CD4-positive, alpha-beta T cell (primary cell): ENCODE results near the gene PKNOX2. TPM values are rescaled to one million over a fixed set of nuclear protein-coding genes. Genes with fewer than 3 reads are reported as not detected.

Experiments used
- ATAC-seq: fragments of 200-7000 bp; cut with Tn5 transposase; one replicate; pipeline ENCODE4 v1.10.0; 2022; ENCODE audit warnings: mild to moderate bottlenecking; ENCODE audit not compliant: poor library complexity
- CTCF ChIA-PET: fragments of 350-600 bp; sonication (Branson Sonifier 250); formaldehyde crosslinking; loops from one replicate; lab custom pipeline; 2021; ENCODE audit warnings: antibody characterized with exemption, inconsistent platforms; lab: Charles Lee
- POLR2A ChIA-PET: fragments of 350-600 bp; sonication (Branson Sonifier 250); formaldehyde crosslinking; loops from one replicate; lab custom pipeline; 2021; ENCODE audit warnings: antibody characterized with exemption, inconsistent platforms; lab: Charles Lee
- DNase-seq, 14 experiments: peaks; one replicate each; pipeline ENCODE4 v3.0.0-alpha.2; 2013 to 2020; ENCODE audit warnings: mixed read lengths in 2 of 14
- H3K27ac ChIP-seq, 2 donors: one replicate each; pipeline versions ENCODE4 v1.5.1 to v1.7.0; 2013; ENCODE audit warnings: low read length in 2 of 2, low read depth in 1 of 2, mild to moderate bottlenecking in 1 of 2
- H3K27me3 ChIP-seq, 2 experiments: 1 replicate in 1 of 2; 2 replicates in 1 of 2; pipeline versions ENCODE4 v1.6.1 to v1.7.0; 2013; ENCODE audit warnings: low read length in 2 of 2, control low read depth in 1 of 2, mild to moderate bottlenecking in 1 of 2, moderate library complexity in 1 of 2; ENCODE audit not compliant: insufficient read depth in 2 of 2, control insufficient read depth in 1 of 2
- H3K36me3 ChIP-seq: one replicate; pipeline ENCODE4 v1.6.1; 2013; ENCODE audit warnings: low read length, control low read depth; ENCODE audit not compliant: insufficient read depth
- H3K4me1 ChIP-seq: one replicate; pipeline ENCODE4 v1.6.1; 2013; ENCODE audit warnings: low read length, control low read depth; ENCODE audit not compliant: insufficient read depth
- H3K4me3 ChIP-seq: one replicate; pipeline ENCODE4 v1.5.1; 2013; ENCODE audit warnings: mild to moderate bottlenecking, low read length, moderate library complexity
- H3K9me3 ChIP-seq, 2 experiments: 1 replicate in 1 of 2; 2 replicates in 1 of 2; pipeline versions ENCODE4 v1.6.1 to v1.7.0; 2013; ENCODE audit warnings: low read length in 2 of 2, mild to moderate bottlenecking in 2 of 2, control low read depth in 1 of 2, moderate library complexity in 1 of 2; ENCODE audit not compliant: control insufficient read depth in 1 of 2, insufficient read depth in 1 of 2
- H3K27ac Mint-ChIP-seq: one replicate; pipeline ENCODE4 v1.8.0; 2020; ENCODE audit warnings: mixed read lengths
- H3K27me3 Mint-ChIP-seq: one replicate; pipeline ENCODE4 v1.8.0; 2021; ENCODE audit warnings: mixed read lengths
- H3K36me3 Mint-ChIP-seq: one replicate; pipeline ENCODE4 v1.8.0; 2021; ENCODE audit warnings: low read depth, mixed read lengths
- H3K4me1 Mint-ChIP-seq: one replicate; pipeline ENCODE4 v1.8.0; 2021; ENCODE audit warnings: low read depth, mixed read lengths
- H3K4me3 Mint-ChIP-seq: one replicate; pipeline ENCODE4 v1.8.0; 2020; ENCODE audit warnings: mild to moderate bottlenecking, mixed read lengths
- H3K9me3 Mint-ChIP-seq: one replicate; pipeline ENCODE4 v1.8.0; 2020; ENCODE audit warnings: mixed read lengths
- intact Hi-C, 2 experiments: fragments of 100-400 bp; cut with DNase I in 1 of 2; cut with micrococcal nuclease in 1 of 2; formaldehyde crosslinking; loops; one replicate each; pipeline versions ENCODE4 v1.15.1 to v1.9.0; 2023 to 2025; cut with DNase I, micrococcal nuclease
- total RNA-seq, 174 experiments: library from RNA in 2 of 174; stranded (reverse) in 2 of 174; gene quantifications; one replicate each; pipeline ENCODE4 v1.2.3 and lab custom pipeline; 2021 to 2026
- TF ChIP-seq, protein P1 (sequence below): fragments of 200-600 bp; IDR thresholded peaks from one replicate; pipeline ENCODE4 v1.8.0; 2022; ENCODE audit warnings: antibody characterized with exemption, mild to moderate bottlenecking

Gene PKNOX2
- total RNA-seq, 2 experiments from 2014 or later, result not detected

GRCh38 chr11:125136001-125136400, 28.6 kb upstream of the PKNOX2 start:
- ATAC-seq (no peak), DNase-seq (no peak)
- ChIA-PET POLR2A (no interaction called here), CTCF (no interaction called here)
- TF ChIP-seq, protein P1, sequence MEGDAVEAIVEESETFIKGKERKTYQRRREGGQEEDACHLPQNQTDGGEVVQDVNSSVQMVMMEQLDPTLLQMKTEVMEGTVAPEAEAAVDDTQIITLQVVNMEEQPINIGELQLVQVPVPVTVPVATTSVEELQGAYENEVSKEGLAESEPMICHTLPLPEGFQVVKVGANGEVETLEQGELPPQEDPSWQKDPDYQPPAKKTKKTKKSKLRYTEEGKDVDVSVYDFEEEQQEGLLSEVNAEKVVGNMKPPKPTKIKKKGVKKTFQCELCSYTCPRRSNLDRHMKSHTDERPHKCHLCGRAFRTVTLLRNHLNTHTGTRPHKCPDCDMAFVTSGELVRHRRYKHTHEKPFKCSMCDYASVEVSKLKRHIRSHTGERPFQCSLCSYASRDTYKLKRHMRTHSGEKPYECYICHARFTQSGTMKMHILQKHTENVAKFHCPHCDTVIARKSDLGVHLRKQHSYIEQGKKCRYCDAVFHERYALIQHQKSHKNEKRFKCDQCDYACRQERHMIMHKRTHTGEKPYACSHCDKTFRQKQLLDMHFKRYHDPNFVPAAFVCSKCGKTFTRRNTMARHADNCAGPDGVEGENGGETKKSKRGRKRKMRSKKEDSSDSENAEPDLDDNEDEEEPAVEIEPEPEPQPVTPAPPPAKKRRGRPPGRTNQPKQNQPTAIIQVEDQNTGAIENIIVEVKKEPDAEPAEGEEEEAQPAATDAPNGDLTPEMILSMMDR, result no peak
- Mint-ChIP-seq H3K9me3 (no peaks in the 10 kb centered on the region), H3K27me3 (peaks cover 70% of the 10 kb centered on the region), H3K4me1 (no peaks in the 10 kb centered on the region), H3K4me3 (no peak overlapping the region), H3K27ac (no peak overlapping the region), H3K36me3 (no peaks in the 10 kb centered on the region)
- no peak overlapping the region for H3K27ac ChIP-seq
- H3K27me3 ChIP-seq, result peaks cover 15 to 27% of the 10 kb centered on the region in 2 experiments
- H3K36me3 ChIP-seq, result no peaks in the 10 kb centered on the region
- intact Hi-C loops, result no loop called here
- H3K4me1 ChIP-seq, result no peaks in the 10 kb centered on the region
- H3K9me3 ChIP-seq, result no peaks in the 10 kb centered on the region
- H3K4me3 ChIP-seq, result no peak overlapping the region

GRCh38 chr11:125138966-125139365, 25.6 kb upstream of the PKNOX2 start:
- Mint-ChIP-seq H3K4me1 (peaks cover 6% of the 10 kb centered on the region), H3K4me3 (no peak overlapping the region), H3K27me3 (peaks cover 71% of the 10 kb centered on the region), H3K36me3 (no peaks in the 10 kb centered on the region), H3K27ac (no peak overlapping the region), H3K9me3 (no peaks in the 10 kb centered on the region)
- Histone ChIP-seq H3K27ac (no peak overlapping the region), H3K4me3 (no peak overlapping the region), H3K9me3 (peaks cover 0 to 3% of the 10 kb centered on the region in 2 experiments), H3K4me1 (peaks cover 6% of the 10 kb centered on the region), H3K27me3 (peaks cover 18 to 29% of the 10 kb centered on the region in 2 experiments), H3K36me3 (no peaks in the 10 kb centered on the region)
- DNase-seq (no peak), ATAC-seq (no peak)
- ChIA-PET CTCF (interaction anchor here (0.5 kb wide), 1 partner anchor 435 kb away, joined by 3 read pairs; no protein-coding TSS in a partner anchor), POLR2A (no interaction called here)
- intact Hi-C loops, result loop anchor here in 1 of 2 experiments (1.0 kb wide), 1 partner anchor 173 kb away; no protein-coding TSS in a partner anchor
- TF ChIP-seq, protein P1, result no peak

DNA sequence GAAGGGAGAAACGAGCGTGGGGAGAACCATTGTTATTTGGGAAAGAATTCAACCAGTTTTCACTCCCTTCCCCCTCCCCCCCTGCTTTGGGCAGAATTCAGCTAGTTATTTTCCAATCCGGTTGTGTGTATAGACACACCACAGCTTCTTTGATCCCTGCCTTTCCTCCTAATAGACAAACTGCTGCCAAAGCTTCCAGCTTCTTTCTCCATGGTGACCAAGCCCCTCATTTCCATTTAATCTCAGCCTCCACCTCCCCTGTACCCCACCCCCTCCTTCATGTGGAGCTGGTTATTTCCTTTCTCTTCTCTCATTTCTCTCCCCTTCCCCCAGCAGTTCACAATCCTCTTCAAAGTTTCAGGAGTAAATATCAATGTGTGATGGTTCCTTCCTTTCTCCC, 24.8 kb upstream of the PKNOX2 start:
- peaks cover 6% of the 10 kb centered on the region for H3K4me1 Mint-ChIP-seq
- Histone ChIP-seq H3K27ac (no peak overlapping the region), H3K9me3 (peaks cover 0 to 3% of the 10 kb centered on the region in 2 experiments), H3K27me3 (peaks cover 17 to 21% of the 10 kb centered on the region in 2 experiments), H3K4me1 (peaks cover 6% of the 10 kb centered on the region), H3K36me3 (no peaks in the 10 kb centered on the region), H3K4me3 (no peak overlapping the region)
- TF ChIP-seq, protein P1, result no peak
- ChIA-PET POLR2A (no interaction called here), CTCF (no interaction called here)
- no peak overlapping the region for H3K27ac Mint-ChIP-seq
- no peaks in the 10 kb centered on the region for H3K36me3 Mint-ChIP-seq
- no peak for ATAC-seq
- DNase-seq, result no peak
- no peak overlapping the region for H3K4me3 Mint-ChIP-seq
- H3K9me3 Mint-ChIP-seq, result no peaks in the 10 kb centered on the region
- H3K27me3 Mint-ChIP-seq, result peaks cover 71% of the 10 kb centered on the region
- intact Hi-C loops, result loop anchor here in 1 of 2 experiments (1.0 to 5.0 kb wide), 2 partner anchors 173 to 222 kb away; partner anchors contain the start of gene HEPN1
